AG10803 (cell line): ENCODE results near the gene INPP5D.

Experiments
- DNase-seq: peaks from one replicate; pipeline ENCODE4 v3.0.0; 2010; ENCODE audit warnings: low read depth
- H3K4me3 ChIP-seq: 2 replicates; pipeline ENCODE4 v1.5.1; 2011; ENCODE audit warnings: mild to moderate bottlenecking, low read length, control low read depth
- CTCF ChIP-seq: conservative IDR thresholded peaks from 2 replicates; pipeline ENCODE4 v1.5.1; 2011; ENCODE audit warnings: mild to moderate bottlenecking, low read length, control low read depth, inconsistent platforms

The INPP5D gene

GRCh38 chr2:233032551-233033320, 27.4 kb upstream of the INPP5D start, which contains the start of gene NEU2:
TSS of gene NEU2 (plus strand) at chr2:233032672. CDS start at chr2:233032672, 0 bp downstream.
- no peak for TF ChIP-seq CTCF
- no peak within 1 kb of the TSS for H3K4me3 ChIP-seq
- DNase-seq = peak; percentile 70

GRCh38 chr2:233033672-233034071, 26.5 kb upstream of the INPP5D start:
- no peak overlapping the region for H3K4me3 ChIP-seq
- peak; percentile 23 for DNase-seq
- TF ChIP-seq CTCF = no peak

GRCh38 chr2:233034091-233034882, 25.9 kb upstream of the INPP5D start:
- no peak for DNase-seq
- no peak for TF ChIP-seq CTCF
- no peak overlapping the region for H3K4me3 ChIP-seq

GRCh38 chr2:233035426-233036161, 24.5 kb upstream of the INPP5D start:
- no peak for DNase-seq

GRCh38 chr2:233036162-233036838, 23.8 kb upstream of the INPP5D start:
- no peak for DNase-seq
- H3K4me3 ChIP-seq = no peak overlapping the region
- no peak for TF ChIP-seq CTCF

More at GRCh38 chr2:233035426-233036161, 24.5 kb upstream of the INPP5D start:
- H3K4me3 ChIP-seq = no peak overlapping the region
- no peak for TF ChIP-seq CTCF

- DNase-seq = peak; percentile 53
- no peak overlapping the region for H3K4me3 ChIP-seq
- no peak for TF ChIP-seq CTCF
Observed at GRCh38 chr2:233037078-233037477, 23.1 kb upstream of the INPP5D start.
